ENCODE measurements around the gene FBXO34.

DNA sequence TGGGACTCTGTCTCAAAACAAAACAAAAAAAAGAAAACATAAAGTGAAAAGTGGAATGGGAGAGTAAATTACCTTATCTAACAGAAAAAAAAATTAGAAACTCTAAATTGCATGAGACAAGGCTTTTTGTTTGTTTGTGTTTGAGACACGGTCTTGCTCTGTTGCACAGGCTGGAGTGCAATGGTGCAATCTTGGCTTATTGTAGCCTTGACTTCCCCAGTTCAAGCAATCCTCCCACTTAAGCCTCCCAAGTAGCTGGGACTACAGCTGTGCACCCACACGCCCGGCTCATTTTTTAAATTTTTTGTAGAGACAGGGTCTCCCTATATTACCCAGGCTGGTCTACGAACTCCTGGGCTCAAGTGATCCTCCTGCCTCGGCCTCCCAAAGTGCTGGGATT is 17.9 kb upstream of the FBXO34 start:
- TF ChIP-seq, protein P1, sequence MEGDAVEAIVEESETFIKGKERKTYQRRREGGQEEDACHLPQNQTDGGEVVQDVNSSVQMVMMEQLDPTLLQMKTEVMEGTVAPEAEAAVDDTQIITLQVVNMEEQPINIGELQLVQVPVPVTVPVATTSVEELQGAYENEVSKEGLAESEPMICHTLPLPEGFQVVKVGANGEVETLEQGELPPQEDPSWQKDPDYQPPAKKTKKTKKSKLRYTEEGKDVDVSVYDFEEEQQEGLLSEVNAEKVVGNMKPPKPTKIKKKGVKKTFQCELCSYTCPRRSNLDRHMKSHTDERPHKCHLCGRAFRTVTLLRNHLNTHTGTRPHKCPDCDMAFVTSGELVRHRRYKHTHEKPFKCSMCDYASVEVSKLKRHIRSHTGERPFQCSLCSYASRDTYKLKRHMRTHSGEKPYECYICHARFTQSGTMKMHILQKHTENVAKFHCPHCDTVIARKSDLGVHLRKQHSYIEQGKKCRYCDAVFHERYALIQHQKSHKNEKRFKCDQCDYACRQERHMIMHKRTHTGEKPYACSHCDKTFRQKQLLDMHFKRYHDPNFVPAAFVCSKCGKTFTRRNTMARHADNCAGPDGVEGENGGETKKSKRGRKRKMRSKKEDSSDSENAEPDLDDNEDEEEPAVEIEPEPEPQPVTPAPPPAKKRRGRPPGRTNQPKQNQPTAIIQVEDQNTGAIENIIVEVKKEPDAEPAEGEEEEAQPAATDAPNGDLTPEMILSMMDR (conservative IDR thresholded peaks at IDR 0.05; ENCODE audit: low read length), result no peak
- no peak for TF ChIP-seq EZH2phosphoT487 (IDR thresholded peaks at IDR 0.05; ENCODE audit: borderline replicate concordance)
